ENCODE data around the gene GAP43. TPM values are rescaled to one million over a fixed set of nuclear protein-coding genes. Genes with fewer than 3 reads are reported as not detected.

Gene GAP43
- total RNA-seq, 1 donor: not detected

DNA sequence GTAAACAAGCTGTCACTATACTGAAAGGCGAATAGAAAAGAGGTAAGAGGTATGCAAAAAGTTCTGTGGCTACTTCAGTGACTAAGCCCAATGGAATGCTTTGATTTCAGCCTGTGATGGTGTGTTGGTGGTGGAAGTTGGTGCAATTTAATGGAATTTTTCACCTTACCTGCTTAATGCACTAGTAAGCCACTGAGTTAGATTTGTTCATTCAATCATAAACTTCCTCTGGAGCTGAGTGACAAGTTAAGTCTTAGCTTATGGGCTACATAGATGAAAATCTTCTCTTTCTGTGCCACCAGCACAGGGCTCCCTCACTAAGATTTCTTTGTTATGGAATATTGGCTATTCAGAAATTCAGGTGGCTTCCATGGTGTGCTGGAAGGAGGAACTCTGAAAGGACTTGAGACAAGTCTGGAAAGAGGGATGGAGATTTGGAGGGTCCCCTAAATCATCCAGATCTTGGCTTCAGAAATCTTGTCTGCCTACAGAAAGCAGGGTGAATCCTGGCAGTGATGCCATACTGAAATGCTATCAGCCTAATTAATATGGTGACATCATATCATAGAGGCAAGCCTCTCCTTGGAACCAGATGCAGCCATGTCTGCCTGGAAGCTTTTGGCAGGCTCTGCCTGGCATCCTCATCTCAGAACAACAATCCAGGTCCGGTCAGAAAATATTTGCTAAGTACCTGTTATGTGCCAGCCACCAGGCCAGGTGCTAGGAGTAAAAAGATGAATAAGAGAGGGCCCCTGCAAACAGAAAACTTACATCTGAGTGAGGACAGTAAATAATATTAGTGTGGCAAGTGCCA is 8.1 kb upstream of the GAP43 start:
- peak; percentile 1 for DNase-seq (ENCODE audit: low read depth)
- TF ChIP-seq, protein P1, sequence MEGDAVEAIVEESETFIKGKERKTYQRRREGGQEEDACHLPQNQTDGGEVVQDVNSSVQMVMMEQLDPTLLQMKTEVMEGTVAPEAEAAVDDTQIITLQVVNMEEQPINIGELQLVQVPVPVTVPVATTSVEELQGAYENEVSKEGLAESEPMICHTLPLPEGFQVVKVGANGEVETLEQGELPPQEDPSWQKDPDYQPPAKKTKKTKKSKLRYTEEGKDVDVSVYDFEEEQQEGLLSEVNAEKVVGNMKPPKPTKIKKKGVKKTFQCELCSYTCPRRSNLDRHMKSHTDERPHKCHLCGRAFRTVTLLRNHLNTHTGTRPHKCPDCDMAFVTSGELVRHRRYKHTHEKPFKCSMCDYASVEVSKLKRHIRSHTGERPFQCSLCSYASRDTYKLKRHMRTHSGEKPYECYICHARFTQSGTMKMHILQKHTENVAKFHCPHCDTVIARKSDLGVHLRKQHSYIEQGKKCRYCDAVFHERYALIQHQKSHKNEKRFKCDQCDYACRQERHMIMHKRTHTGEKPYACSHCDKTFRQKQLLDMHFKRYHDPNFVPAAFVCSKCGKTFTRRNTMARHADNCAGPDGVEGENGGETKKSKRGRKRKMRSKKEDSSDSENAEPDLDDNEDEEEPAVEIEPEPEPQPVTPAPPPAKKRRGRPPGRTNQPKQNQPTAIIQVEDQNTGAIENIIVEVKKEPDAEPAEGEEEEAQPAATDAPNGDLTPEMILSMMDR (IDR thresholded peaks at IDR 0.05; ENCODE audit: insufficient read depth, low read depth, low read length): no peak
- no peak overlapping the region for H3K4me3 ChIP-seq (ENCODE audit: low read depth, low read length)

DNA sequence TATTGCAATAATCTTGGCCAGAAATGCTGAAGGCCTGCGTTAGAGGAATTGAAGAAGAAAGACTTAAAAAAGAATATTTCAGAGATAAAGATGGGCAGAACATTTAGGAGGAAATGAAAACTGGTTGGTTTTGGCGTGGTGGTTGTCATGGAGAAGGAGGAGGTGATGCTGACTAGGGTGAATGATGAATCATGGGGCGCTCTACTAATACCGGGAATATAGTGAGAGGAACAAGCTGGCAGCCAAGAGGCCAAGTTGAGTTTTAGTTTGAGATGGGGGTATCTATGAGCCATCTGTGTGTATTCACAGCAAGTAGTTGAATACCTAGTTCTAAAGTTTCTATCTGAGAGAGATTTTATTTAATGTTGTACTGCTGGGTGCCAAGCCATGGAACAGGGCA is 6.8 kb upstream of the GAP43 start:
- no peak overlapping the region for H3K4me3 ChIP-seq (ENCODE audit: low read depth, low read length)
- TF ChIP-seq, protein P1 (IDR thresholded peaks at IDR 0.05; ENCODE audit: insufficient read depth, low read depth, low read length): no peak
- DNase-seq (ENCODE audit: low read depth): no peak

DNA sequence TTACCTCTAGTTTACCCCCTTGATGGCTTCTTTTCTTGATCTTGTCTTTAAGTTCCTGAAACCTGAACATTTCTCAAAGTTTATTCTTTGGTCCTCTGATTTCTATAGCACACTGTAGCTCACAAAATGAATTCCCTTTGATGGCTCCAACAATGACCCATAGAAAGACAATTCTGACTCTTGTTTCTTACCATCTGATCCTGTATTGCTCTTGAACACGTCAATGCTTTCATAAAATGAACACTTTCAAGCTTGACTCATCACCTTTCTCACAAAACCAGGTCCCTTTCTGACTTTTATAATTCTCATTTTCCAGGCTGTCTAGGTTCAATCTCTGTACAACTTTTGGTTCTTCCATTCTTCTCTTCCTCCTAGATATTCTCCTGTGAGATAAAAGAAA is 5.7 kb upstream of the GAP43 start:
- no peak overlapping the region for H3K4me3 ChIP-seq (ENCODE audit: low read depth, low read length)
- DNase-seq (ENCODE audit: low read depth): no peak
- TF ChIP-seq, protein P1 (IDR thresholded peaks at IDR 0.05; ENCODE audit: insufficient read depth, low read depth, low read length): no peak

DNA sequence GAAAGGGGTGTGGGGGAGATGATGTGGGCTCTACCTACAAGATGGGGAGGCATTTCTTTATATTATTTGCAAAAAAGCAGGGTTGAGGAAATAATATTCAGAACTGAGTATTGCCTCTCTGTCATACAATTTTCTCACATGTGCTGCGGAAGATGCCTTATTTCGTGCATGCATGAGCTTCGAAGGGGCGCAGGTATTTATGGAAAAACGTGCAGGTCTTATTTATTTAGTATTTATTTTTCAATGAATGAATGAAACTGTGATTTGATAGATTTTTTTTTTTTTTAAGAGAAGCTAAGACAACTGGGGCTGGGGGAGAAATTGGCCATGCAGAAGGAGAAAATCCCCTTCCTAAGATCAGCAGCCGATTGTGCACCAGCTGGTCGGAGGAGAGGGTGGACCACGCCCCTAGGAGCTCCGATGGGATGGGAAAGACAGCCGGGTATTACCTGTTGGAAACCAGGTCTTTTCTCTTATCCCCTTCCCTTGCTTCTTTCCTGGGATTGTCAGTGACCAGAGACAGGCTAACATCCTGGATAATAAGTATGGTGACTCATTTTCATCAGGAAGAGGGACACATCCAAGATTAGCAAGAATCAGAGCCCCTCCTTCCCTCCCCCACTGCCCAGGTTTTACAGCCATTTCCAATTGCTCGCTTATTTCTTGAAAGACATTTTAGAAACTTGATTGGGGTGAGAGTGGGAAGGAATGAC is 875 bp downstream of the GAP43 start:
- TF ChIP-seq, protein P1 (IDR thresholded peaks at IDR 0.05; ENCODE audit: insufficient read depth, low read depth, low read length): no peak
- DNase-seq (ENCODE audit: low read depth): no peak
- no peak overlapping the region for H3K4me3 ChIP-seq (ENCODE audit: low read depth, low read length)

DNA sequence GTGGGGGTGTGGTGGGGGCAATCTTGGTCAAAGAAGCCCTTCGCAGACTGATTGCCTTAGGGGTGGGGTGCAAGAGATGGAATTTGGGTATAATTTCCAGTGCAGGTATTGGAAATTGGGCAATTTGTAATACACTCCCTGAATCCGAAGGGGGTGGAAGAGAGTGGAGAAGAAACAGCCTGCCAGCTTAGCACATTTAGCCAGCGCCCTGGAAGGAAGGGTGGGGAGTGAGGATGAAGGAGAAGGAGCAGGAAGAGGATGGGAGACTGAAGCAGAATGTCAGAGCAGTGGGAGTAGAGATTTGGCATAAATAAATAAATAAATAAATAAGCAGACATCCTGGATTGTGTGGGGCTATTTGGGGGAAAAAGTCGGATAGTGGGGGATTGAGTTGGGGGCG is 1.6 kb downstream of the GAP43 start:
- DNase-seq (ENCODE audit: low read depth): no peak
- H3K4me3 ChIP-seq (ENCODE audit: low read depth, low read length): no peak overlapping the region
- TF ChIP-seq, protein P1 (IDR thresholded peaks at IDR 0.05; ENCODE audit: insufficient read depth, low read depth, low read length): no peak

DNA sequence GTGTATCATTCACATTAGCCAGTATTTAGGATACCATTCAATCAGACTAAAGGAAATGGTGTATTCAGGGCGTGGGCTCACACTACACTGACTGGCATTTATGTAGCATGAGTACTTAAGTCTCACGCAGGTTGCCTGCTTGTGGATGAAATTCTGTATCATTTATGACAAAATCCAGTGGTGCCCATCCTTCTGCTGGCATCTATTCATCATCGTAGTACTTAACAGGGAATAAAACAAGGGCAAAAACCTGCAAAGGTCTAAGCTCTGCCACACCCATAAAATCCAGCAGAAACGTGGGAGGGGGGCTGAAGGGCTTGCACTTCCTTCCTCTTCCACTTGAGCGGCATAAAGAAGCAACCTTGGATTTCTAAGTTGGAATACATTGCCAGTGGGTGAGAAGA is 2.7 kb downstream of the GAP43 start:
- TF ChIP-seq, protein P1 (IDR thresholded peaks at IDR 0.05; ENCODE audit: insufficient read depth, low read depth, low read length): no peak
- no peak overlapping the region for H3K4me3 ChIP-seq (ENCODE audit: low read depth, low read length)
- DNase-seq (ENCODE audit: low read depth): no peak

All from fibroblast of villous mesenchyme (primary cell).